NCI-H1092 (cell line): ENCODE results near the gene MCM3.
A peak's percentile ranks its signal among the peaks of the same experiment; 100 is the strongest.

Source experiments
- DNase-seq: peaks from one replicate; lab custom pipeline; 2025; lab: John Stamatoyannopoulos, UW

Gene MCM3

DNA sequence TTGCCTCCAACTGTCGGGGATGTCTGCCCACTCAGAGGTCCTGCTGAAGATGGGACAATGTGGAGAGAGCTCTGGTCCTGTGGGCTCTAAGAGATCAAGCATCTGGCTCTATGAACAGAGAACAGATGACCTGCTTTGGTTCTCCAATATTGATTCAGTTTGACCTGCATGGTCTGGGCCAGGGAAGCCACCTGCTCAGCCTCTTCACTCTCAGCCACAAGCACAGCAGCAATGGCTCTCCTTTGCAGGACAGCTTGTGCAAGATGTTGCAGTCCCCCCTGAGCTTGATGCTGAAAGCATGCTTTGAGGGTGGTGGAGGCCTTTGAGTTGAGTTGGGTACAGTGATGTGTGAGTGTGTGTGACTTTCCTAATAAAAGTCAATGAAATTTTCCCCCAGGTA, 18.6 kb upstream of the MCM3 start:
- no peak for DNase-seq

DNA sequence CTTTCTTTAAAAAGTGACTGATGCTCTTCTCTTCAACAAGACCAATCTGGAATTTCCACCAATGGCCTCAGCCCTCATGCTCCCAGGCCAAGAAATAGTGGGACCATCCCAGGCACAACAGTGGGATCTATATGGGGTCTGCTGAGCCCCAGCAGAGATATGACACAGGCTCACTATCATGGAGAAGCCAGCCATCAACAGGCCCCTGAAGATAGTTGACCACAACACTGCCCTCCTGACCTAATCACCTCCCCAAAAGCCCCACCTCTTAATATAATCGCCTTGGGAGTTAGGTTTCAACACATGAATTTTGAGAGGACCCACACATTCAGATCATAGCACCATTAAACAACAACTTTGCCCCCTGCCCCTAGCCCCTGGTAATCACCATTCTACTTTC, 16.8 kb upstream of the MCM3 start:
- no peak for DNase-seq

DNA sequence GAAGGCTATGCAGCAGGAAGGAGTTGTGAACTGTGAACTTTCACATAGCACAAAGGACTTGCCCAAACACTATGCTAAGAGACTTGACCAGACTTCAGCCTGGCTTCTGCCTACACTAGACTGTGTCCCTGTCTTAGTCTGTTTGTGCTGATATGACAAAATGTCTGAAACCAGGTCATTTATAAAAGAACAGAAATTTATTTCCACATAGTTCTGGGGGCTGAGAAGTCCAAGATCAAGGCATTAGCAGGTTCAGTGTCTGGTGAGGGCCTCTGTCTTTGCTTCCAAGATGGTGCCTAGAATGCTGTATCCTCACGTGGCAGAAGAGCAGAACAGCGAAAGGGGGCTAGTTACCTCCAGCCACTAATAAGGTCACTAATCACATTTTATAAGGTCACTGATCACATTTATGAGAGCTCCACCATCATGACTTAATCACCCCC, 16.0 kb upstream of the MCM3 start:
- no peak for DNase-seq

DNA sequence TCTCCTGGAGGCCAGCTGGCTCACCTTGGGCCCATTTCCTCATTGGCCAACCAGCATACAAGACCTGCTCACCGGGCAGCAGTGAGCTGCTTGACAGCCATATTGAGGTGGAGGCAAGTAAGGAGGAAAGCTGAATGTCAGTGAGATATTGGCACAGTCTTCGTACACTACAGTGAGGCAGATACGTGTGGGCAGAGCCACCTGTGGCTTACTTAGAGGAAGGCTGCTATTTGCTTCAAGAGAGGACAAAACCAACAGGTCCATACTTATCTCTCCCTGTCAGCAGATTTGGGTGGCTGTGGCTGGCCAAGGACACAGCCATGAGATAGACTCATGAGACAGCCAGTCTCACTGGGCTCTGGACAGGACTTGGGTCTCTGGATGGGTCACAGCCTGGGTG, 15.1 kb upstream of the MCM3 start:
- no peak for DNase-seq

DNA sequence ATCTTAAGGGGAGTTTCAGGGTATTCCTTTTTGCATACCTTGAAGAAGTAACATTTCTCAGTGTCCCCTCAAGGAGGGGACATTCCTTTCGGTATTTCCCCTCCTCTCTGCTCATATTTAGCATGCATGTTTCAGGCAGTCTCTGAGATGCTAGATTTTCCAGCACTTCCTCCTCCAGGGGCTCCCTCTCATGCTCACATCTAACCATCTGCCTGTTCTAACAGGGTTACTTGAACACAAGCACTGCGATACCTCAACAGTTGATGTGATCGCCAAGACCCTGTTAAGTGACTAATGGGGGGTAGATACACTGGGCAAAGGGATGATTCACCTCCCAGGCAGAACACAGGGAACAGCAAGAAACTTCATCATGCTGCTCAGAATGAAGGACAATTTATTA, 12.9 kb upstream of the MCM3 start:
- no peak for DNase-seq

DNA sequence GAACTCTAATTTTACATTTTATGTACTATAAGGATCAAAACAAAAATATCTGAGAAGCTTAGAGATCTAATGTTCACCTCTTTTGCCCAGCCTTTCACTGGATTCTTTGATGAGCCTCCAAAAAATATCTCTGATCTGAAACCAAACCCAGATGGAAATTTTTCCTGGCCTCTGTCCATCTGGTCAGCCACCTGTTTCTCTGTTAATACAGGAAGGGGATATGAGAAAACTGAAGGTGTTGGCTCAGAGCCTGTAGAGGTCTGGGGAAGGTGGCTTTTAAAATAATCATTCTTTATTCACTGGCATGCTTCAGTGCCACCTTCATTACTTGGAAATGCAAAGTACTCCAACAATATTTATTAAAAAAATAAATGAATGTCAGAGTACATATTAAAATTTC, 8.5 kb upstream of the MCM3 start:
- peak; percentile 31 for DNase-seq

DNA sequence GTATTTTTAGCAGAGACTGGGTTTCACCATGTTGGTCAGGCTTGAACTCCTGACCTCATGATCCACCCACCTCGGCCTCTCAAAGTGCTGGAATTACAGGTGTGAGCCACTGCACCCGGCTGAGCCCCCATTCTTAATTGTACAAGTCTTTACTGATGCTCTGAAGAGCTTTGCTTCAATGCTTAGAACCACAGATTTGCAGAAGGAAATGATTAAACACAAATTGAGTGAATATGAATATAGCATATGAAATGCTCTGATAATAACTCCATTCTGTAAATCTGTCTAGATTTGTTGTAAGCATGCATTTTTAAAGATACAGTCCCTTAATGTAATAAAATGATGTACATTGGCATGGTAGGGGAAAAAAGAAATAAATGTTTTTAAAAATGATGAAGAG, 4.3 kb upstream of the MCM3 start:
- no peak for DNase-seq

DNA sequence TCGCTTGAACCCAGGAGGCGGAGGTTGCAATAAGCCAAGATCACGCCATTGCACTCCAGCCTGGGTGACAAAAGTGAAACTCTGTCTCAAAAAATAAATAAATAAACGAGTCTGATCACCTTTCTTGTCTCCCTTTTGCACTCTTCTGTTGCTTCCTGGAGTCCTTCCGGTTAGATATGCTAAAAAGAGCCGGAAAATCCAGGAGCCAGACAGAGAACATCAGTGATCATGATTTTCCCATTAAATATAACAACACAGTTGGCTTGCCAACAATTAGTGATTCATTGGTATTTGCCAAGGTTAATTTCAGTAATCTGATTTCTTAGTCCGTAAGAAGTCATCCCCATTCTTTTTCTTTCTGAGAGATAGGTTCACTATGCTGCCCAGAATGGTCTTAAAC, 3.7 kb upstream of the MCM3 start:
- DNase-seq, result no peak

DNA sequence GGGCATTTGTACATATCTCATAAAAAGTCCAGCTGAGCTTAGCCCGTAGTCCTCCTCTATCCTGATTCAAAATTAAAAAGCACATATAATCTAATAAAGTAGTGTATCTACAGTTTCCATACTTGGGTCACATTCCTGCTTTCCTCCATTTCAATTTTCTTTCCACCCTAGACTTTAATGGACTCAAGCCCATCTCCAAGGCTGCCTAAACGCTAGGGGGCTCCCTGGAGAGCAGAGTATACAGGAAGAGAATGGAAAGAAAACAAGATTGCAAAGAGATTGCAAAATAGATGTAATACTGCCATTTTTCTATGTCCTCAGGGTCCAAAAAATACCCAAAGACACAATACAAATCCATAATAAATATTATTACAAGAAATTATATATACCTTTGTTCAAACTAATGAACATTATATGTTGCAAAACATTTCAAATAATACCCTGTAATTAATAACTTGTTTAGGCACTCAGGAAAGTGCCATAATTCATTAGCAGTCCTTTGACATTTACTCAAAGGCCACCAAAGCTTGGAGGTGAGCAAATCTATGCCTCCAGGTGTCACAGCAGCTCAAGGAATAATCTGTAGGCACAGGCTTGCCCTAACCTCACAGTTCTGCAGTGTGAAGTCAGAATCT, 2.4 kb upstream of the MCM3 start:
- DNase-seq, result peak; percentile 20

DNA sequence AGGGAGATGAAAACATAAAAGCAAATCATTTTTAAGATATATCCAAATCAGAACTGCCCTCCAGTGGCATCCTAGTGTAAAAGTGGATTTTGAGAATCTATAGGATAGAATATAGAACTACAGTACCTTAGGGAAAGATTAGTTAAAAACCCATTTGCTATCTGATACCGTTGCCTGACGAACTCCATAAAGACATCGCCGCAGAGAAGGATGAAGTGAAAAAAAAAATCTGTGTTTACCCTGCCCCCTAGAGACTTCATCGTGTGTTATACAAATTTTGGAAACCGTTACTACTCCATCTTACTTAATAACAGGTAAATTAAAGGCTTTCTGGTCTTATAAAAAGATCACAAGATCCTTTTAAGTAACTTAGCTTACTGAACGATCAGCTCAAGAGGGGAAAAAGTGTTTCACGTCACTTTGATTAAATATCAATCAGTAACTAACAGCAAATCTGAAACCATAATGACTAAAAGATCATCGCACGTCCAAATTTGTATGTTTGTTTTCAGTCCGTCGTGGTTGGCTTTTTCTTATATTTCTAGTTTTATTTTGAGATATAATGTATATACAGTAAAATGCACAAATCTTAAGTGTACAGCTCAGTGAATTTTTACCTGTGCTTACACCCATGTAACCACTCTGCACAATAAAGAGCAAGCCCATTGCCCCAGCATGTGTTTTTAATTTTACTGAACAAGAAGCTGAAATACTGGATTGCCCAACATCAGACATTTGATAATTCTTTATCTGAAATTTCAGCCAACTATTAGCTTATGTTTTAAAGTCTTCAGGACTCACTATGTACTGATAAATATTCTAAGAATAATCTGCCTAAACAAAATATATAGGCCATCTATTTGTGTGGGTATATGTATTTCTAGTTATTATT, 881 bp upstream of the MCM3 start:
- no peak for DNase-seq

DNA sequence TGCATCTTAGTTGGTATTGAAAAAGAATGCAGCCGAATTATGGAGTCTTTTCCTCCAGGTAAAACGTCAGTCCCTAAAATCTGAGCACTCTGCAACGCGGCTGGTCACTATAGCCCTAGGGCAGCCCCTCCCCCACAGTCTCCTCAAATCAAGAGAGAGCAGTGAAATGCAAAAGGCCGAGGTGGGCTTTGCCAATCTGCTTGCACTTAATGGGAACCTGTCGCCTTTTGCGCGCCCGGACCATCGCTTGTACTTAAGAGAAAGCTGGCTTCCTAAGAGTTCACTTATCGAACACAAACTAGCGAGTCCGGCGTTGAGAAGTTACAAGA, 447 bp downstream of the MCM3 start:
- peak; percentile 32 for DNase-seq

DNA sequence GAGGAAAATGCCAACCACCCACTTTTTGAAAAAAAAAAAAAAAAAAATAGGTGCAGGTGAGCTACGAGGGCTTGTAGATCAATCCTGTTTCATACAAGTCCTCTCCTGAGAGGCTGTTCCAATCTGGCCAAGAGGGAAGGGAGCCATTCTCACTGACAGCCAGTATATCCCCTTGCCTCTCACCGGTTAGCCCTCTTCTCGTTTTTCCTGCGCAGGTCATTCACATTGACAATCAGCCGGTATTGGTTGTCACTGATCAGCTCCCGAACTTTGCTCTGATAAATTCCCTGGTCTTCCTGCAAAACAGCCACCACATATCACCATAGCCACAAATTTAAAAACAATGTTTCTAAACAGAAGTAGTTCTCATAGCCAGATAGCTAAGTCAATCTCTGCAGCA, 1.4 kb downstream of the MCM3 start:
- no peak for DNase-seq

DNA sequence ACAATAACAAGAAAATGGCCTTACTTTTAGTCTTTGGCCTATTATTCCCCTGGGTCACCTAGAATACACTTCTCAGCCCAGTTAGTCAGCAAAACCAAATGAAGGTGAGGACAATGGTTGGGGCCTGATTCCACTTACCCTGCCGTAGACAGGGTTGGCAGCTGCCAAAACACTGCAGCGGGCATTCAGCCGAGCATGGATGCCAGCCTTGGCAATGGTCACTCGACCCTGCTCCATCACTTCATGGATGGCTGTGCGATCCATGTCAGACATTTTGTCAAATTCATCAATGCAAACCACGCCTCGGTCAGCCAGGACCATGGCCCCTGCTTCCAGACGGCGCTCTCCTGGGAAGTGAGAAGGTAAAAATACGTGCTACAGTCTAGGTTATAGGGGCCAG, 8.4 kb downstream of the MCM3 start:
- DNase-seq, result no peak

DNA sequence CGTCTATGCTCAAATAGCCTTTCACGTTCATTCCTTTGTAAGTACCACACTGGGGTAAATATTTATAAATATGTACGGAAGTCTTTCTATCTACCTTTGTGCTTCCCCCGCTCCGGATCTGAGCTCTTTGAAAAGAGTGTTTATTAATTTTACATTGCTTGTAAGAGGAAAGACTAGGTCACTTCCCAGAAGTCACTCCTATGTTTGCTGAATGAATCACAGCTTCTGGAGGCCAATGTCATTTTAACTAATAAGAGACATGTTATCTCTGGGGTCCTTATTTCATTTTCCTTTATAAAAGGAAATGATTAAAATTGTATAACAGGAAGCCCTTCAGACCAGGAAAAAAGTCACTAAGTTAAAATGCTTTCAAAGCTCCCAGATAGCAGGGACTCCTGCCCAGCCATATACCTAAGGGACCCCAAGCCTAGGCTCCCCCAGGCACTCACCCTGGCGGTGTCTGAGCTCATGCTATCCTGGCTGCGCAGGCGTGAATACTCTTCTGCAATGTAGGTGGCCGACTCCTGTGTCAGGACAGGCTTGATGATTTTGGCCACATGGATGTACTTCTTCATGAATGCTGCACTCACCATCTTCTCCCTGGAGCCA, 12.6 kb downstream of the MCM3 start:
- no peak for DNase-seq

DNA sequence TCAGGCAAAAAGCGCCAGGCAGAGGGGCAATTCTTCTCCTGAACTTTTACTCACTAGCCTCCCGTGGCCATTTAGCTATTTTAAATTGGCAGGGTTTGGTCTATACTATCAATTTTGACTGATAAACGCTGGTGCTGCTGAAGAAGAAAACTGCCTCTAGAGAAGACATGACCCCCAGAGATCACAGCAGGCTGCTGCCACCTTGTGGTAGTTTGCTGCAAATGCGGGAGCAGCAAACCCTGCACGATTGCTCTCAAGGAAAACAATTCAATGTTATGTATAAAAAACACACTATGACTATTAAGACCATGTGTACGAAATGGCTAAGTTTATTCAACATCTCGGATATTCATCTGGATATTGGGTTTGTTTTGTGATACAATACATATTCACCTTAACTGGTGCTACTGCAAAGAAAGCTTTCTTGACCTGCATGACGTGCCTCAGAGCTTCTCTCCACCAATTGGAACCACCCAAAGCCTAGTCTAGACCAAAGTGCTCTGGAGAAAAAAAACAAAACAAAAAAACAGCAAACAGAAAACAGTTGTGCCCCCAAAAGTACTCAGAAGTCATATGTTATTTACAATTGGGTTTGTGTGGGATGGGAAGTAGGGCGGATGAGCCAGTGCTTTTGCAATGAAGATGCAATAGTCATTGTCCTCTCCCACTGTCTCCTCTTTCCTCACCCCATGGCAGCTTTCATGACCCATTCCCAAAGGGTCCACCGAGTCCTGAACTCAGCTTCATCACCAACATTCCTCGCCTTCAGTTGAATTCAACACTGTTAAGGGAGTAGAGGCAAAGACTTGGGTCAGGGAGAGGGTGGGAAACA, 20.6 kb downstream of the MCM3 start:
- DNase-seq, result peak; percentile 23

DNA sequence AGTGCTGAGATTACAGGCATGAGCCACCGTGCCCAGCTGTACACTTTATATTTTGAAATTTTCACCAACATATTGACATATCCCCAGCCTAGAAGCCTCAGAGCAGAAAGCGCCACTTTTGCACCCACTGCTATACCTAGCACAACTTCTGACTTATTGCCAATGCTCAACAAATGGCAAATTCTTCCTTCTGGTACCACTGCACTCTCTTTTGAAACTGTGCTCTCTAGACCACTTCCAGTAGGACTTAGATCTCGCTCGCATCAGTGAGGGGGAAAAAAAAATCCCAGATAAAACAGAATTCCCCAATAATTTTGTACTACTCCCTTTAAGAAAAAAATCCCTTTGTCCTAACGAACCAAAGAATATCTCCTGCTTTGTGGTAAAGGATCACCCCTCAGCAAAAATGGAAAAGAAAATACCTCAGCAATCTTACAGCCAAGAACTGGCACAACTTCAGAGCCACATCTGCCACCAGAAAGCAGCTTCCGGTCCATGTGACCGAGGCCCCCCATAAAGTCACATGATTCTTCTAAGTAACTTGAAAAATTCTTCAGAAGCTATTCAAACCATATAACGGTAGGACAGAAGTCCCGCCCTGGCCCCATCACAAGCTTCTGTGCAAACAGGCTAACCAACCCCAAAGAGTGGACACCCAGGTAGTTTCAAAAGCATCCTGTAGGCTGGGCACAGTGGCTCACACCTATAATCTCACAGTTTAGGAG, 21.8 kb downstream of the MCM3 start:
- DNase-seq, result no peak

DNA sequence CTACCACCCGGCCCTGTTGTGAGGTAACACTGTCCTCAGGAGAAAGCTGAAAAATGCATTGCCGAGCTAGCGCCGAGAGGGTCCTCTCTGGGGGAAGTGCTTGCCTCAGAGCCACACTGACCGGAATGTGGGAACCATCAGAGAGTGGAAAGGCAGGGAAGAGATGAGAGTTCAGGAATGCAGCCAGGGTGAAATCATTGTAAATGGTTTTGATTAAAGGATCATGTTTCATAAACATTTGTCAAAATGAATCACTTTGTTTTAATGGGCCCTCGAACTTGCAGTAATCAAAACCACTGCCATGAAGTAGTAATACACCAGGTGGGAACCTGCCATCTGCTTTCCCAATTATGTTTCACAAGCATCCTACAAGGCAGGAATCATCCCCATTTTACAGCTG, 23.3 kb downstream of the MCM3 start:
- DNase-seq, result no peak

DNA sequence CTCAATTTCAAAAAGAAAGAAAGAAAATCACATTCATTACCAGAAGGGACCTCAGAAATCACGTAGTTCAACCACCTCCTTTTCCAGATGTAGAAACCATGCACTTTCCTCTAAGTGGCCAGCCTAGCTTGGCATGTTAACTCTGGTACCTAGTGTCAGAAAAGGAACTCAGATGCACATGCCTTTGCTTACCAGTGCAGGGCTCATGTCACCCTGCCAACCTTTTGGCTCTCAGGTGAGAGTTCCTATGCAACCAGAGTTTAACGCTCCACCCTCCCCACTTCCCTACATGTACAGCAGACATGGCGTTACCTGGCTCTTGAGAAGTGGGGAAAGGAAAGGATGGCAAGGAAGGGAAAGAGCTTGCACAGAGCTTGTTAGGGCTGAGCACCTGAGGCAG, 23.9 kb downstream of the MCM3 start:
- DNase-seq, result no peak

DNA sequence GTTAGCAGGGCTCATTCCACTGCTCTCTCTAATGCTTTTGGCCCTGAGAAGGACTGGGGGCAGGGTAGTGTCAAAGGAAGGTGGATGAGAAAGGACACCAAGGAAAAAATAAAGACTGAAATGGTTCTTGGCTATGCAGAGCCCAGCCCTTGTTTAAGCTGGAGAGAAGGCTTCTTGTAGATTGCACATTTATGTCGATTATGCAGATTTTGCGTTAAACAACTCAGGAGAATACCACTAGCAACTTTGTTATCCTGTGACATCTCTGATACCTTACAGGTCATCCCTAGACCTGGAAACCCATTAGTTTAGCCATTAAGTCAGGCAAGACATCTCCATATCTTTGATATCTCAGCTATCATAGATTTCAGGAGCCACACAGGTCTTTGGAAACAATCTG, 29.1 kb downstream of the MCM3 start:
- DNase-seq, result no peak

DNA sequence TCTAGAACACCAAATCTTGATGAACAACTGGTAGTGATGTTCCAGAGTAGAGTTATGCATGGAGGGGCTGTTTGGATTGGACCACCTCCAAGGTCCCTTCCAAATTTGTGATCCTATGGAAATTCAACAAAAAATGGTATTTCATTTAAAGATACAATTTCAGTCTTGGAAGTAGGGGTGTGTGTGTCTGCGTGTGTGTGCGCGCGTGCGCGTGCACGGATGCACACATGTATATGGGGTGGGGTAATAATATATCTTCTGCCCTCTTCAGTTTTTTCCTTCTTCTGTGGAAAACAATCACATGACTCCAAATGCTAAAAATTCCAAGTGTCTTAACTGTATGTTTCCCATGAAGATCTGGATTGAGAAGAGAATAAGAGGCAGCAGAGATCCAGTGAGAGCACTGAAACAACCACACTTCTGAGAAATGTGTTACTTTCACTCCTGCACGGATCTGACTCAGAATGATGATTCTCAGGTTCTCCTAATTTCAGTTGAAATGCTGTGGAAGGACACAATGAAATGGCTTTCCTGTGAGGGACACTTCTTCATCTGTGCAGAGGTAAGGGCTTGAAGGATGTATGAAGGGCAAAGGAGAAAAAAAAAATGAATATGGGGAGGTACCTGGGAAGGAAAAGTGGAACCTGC, 29.7 kb downstream of the MCM3 start:
- DNase-seq, result no peak

DNA sequence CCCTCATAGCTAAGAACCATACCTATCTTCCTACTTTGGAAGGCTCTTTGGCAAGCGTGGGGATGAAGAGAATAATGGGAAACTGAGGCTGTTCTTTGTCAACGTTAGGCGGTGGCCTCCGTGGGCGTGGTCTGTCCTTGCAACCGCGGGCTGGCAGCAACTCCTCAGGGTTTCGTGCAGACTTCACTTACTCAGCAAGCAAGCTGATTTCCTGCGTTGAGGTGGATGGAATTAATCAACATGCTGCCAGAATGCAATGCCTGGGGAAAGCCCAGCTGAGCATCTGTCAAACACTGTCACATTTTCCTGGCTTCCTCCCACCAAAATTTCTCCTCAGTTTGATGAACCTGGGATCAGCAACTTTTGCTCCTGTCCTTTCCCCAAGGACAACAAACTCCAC, 31.0 kb downstream of the MCM3 start:
- DNase-seq, result no peak
